Neural progenitor cell (in vitro differentiated cells): ENCODE results near the gene CKMT2. TPM values are rescaled to one million over a fixed set of nuclear protein-coding genes. Genes with fewer than 3 reads are reported as not detected.

ENCODE experiments used
- DNase-seq: peaks from one replicate; pipeline ENCODE4 v3.0.0-alpha.2; 2016; ENCODE audit warnings: low spot score
- H2AFZ ChIP-seq: fragments of 200-600 bp; sonication (generic); replicated peaks from 2 replicates; pipeline ENCODE4 v1.6.1; 2016; ENCODE audit warnings: antibody characterized with exemption
- H3F3A ChIP-seq: fragments of 200-600 bp; sonication (generic); 2 replicates; pipeline ENCODE4 v1.6.1; 2016; ENCODE audit warnings: antibody characterized with exemption, low read depth
- H3K27ac ChIP-seq: fragments of 200-600 bp; sonication (generic); 2 replicates; pipeline ENCODE4 v1.5.1; 2016; ENCODE audit warnings: mild to moderate bottlenecking
- H3K27me3 ChIP-seq: fragments of 200-600 bp; sonication (generic); 2 replicates; pipeline ENCODE4 v1.6.1; 2016; ENCODE audit warnings: mild to moderate bottlenecking, moderate library complexity
- H3K36me3 ChIP-seq: fragments of 200-600 bp; sonication (generic); 2 replicates; pipeline ENCODE4 v1.5.1; 2016
- H3K4me1 ChIP-seq: fragments of 200-600 bp; sonication (generic); 2 replicates; pipeline ENCODE4 v1.6.1; 2016; ENCODE audit warnings: mixed run types
- H3K4me2 ChIP-seq: fragments of 200-600 bp; sonication (generic); 2 replicates; pipeline ENCODE4 v1.6.1; 2016
- H3K4me3 ChIP-seq: fragments of 200-600 bp; sonication (generic); 2 replicates; pipeline ENCODE4 v1.5.1; 2016
- H3K79me2 ChIP-seq: fragments of 200-600 bp; sonication (generic); 2 replicates; pipeline ENCODE4 v1.6.1; 2016; ENCODE audit warnings: low read depth
- H3K9ac ChIP-seq: fragments of 200-600 bp; sonication (generic); 2 replicates; pipeline ENCODE4 v1.6.1; 2016
- H3K9me3 ChIP-seq: fragments of 200-600 bp; sonication (generic); 2 replicates; pipeline ENCODE4 v1.5.1; 2016; ENCODE audit warnings: low read depth
- H4K20me1 ChIP-seq: fragments of 200-600 bp; sonication (generic); 2 replicates; pipeline ENCODE4 v1.6.1; 2016; ENCODE audit warnings: low read depth
- H3K27ac Mint-ChIP-seq: 3 replicates; pipeline ENCODE4 v1.8.0; 2021; ENCODE audit warnings: mixed read lengths
- H3K27me3 Mint-ChIP-seq: 2 replicates; pipeline ENCODE4 v1.8.0; 2022; ENCODE audit warnings: low read depth, mild to moderate bottlenecking, inconsistent platforms, moderate library complexity, mixed read lengths; ENCODE audit not compliant: insufficient read depth
- H3K36me3 Mint-ChIP-seq: 3 replicates; pipeline ENCODE4 v1.8.0; 2021; ENCODE audit warnings: mixed read lengths
- H3K4me1 Mint-ChIP-seq: 3 replicates; pipeline ENCODE4 v1.8.0; 2021; ENCODE audit warnings: mixed read lengths
- H3K4me3 Mint-ChIP-seq: 3 replicates; pipeline ENCODE4 v1.8.0; 2021; ENCODE audit warnings: mild to moderate bottlenecking, moderate library complexity, mixed read lengths
- H3K9me3 Mint-ChIP-seq: 3 replicates; pipeline ENCODE4 v1.8.0; 2020; ENCODE audit warnings: mixed read lengths
- EZH2 ChIP-seq: fragments of 200-600 bp; sonication (generic); IDR thresholded peaks from 2 replicates; pipeline ENCODE4 v1.6.1; 2017; ENCODE audit warnings: antibody characterized with exemption, mild to moderate bottlenecking, moderate library complexity
- EZH2phosphoT487 ChIP-seq: fragments of 200-600 bp; sonication (generic); IDR thresholded peaks from 2 replicates; pipeline ENCODE4 v1.6.1; 2017; ENCODE audit warnings: antibody characterized with exemption
- total RNA-seq: library from RNA; depleted of rRNA; stranded (reverse); fragments of >200 nt; gene quantifications from 2 replicates; pipeline ENCODE4 v1.2.3, GENCODE V29; 2015; ENCODE audit warnings: low replicate concordance
- TF ChIP-seq, protein P1 (sequence below): fragments of 200-600 bp; sonication (generic); IDR thresholded peaks from 2 replicates; pipeline ENCODE4 v1.5.1; 2017; ENCODE audit warnings: antibody characterized with exemption, mild to moderate bottlenecking

CKMT2 gene
- total RNA-seq, 1 donor from 2014 or later = not detected

DNA sequence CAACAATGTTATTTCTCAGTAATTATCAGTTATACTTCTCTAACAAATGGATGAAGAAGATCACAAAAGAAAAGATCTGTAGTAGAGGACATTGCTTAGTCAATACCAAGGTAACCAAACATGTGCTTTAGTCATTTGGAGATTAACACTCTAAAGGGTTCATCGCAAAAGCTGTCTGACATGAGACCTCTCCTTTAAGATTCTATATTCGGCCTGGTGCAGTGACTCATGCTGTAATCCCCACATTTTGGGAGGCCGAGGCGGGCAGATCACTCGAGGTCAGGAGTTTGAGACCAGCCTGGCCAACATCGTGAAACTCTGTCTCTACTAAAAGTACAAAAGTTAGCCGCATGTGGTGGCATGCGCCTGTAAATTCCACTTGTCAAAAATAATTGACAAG, 18.3 kb upstream of the CKMT2 start:
- Mint-ChIP-seq H3K4me3 (no peak overlapping the region), H3K27ac (no peak overlapping the region), H3K4me1 (peaks cover 8% of the 10 kb centered on the region), H3K9me3 (peaks cover 3% of the 10 kb centered on the region), H3K36me3 (peaks cover 7% of the 10 kb centered on the region), H3K27me3 (peaks cover 2% of the 10 kb centered on the region)
- Histone ChIP-seq H3K4me2 (no peak overlapping the region), H4K20me1 (no peaks in the 10 kb centered on the region), H3K27me3 (no peaks in the 10 kb centered on the region), H3K9me3 (no peaks in the 10 kb centered on the region), H3K9ac (no peak overlapping the region), H3K79me2 (no peaks in the 10 kb centered on the region), H3K27ac (no peak overlapping the region), H2AFZ (no peak overlapping the region), H3K4me1 (no peaks in the 10 kb centered on the region), H3F3A (no peaks in the 10 kb centered on the region), H3K4me3 (no peak overlapping the region), H3K36me3 (no peaks in the 10 kb centered on the region)
- TF ChIP-seq, protein P1, sequence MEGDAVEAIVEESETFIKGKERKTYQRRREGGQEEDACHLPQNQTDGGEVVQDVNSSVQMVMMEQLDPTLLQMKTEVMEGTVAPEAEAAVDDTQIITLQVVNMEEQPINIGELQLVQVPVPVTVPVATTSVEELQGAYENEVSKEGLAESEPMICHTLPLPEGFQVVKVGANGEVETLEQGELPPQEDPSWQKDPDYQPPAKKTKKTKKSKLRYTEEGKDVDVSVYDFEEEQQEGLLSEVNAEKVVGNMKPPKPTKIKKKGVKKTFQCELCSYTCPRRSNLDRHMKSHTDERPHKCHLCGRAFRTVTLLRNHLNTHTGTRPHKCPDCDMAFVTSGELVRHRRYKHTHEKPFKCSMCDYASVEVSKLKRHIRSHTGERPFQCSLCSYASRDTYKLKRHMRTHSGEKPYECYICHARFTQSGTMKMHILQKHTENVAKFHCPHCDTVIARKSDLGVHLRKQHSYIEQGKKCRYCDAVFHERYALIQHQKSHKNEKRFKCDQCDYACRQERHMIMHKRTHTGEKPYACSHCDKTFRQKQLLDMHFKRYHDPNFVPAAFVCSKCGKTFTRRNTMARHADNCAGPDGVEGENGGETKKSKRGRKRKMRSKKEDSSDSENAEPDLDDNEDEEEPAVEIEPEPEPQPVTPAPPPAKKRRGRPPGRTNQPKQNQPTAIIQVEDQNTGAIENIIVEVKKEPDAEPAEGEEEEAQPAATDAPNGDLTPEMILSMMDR = no peak
- TF ChIP-seq EZH2phosphoT487 (no peak), EZH2 (no peak)
- DNase-seq = no peak

GRCh38 chr5:81216152-81216551, 17.0 kb upstream of the CKMT2 start:
- Mint-ChIP-seq H3K27ac (no peak overlapping the region), H3K27me3 (no peaks in the 10 kb centered on the region), H3K36me3 (peaks cover 7% of the 10 kb centered on the region), H3K9me3 (peaks cover 3% of the 10 kb centered on the region), H3K4me3 (no peak overlapping the region), H3K4me1 (peaks cover 8% of the 10 kb centered on the region)
- H3K27ac ChIP-seq = no peak overlapping the region
- no peak overlapping the region for H3K4me2 ChIP-seq
- no peaks in the 10 kb centered on the region for H4K20me1 ChIP-seq
- H3K9ac ChIP-seq = no peak overlapping the region
- DNase-seq = no peak
- H3F3A ChIP-seq = no peaks in the 10 kb centered on the region
- H3K36me3 ChIP-seq = no peaks in the 10 kb centered on the region
- H3K79me2 ChIP-seq = no peaks in the 10 kb centered on the region
- no peaks in the 10 kb centered on the region for H3K4me1 ChIP-seq
- H2AFZ ChIP-seq = no peak overlapping the region
- no peak overlapping the region for H3K4me3 ChIP-seq
- H3K27me3 ChIP-seq = no peaks in the 10 kb centered on the region
- TF ChIP-seq EZH2 (no peak), EZH2phosphoT487 (no peak)
- TF ChIP-seq, protein P1 = no peak
- no peaks in the 10 kb centered on the region for H3K9me3 ChIP-seq

GRCh38 chr5:81219389-81219788, 13.7 kb upstream of the CKMT2 start:
- Histone ChIP-seq H3K4me2 (no peak overlapping the region), H3K4me1 (no peaks in the 10 kb centered on the region), H3K27ac (no peak overlapping the region), H3K79me2 (no peaks in the 10 kb centered on the region), H2AFZ (no peak overlapping the region), H3K9me3 (no peaks in the 10 kb centered on the region), H3K36me3 (no peaks in the 10 kb centered on the region), H3K9ac (no peak overlapping the region), H3K4me3 (no peak overlapping the region), H4K20me1 (no peaks in the 10 kb centered on the region), H3K27me3 (no peaks in the 10 kb centered on the region), H3F3A (no peaks in the 10 kb centered on the region)
- TF ChIP-seq EZH2 (no peak), EZH2phosphoT487 (no peak)
- TF ChIP-seq, protein P1 = no peak
- H3K9me3 Mint-ChIP-seq = peaks cover 3% of the 10 kb centered on the region
- no peak for DNase-seq
- H3K4me3 Mint-ChIP-seq = no peak overlapping the region
- H3K27me3 Mint-ChIP-seq = no peaks in the 10 kb centered on the region
- no peak overlapping the region for H3K27ac Mint-ChIP-seq
- H3K36me3 Mint-ChIP-seq = peaks cover 7% of the 10 kb centered on the region
- H3K4me1 Mint-ChIP-seq = no peaks in the 10 kb centered on the region
